Spinal cord (tissue), 10 donors: ENCODE data around the gene SSH2. TPM values are rescaled to one million over a fixed set of nuclear protein-coding genes. Genes with fewer than 3 reads are reported as not detected.

ENCODE experiments used
- DNase-seq, 6 donors: peaks; one replicate each; pipeline versions ENCODE4 v3.0.0 to v3.0.0-alpha.2; 2013 to 2015; ENCODE audit warnings: low spot score in 6 of 6, low read depth in 4 of 6
- H3K27ac ChIP-seq: one replicate; pipeline ENCODE4 v1.5.1; 2013; ENCODE audit warnings: low read depth, low read length, control low read depth
- H3K27me3 ChIP-seq: one replicate; pipeline ENCODE4 v1.6.1; 2013; ENCODE audit warnings: low read length; ENCODE audit not compliant: control insufficient read depth, insufficient read depth
- H3K36me3 ChIP-seq: one replicate; pipeline ENCODE4 v1.6.1; 2013; ENCODE audit warnings: low read length; ENCODE audit not compliant: control insufficient read depth, insufficient read depth
- H3K4me1 ChIP-seq: one replicate; pipeline ENCODE4 v1.6.1; 2013; ENCODE audit warnings: low read length; ENCODE audit not compliant: control insufficient read depth, insufficient read depth
- H3K4me3 ChIP-seq: one replicate; pipeline ENCODE4 v1.5.1; 2013; ENCODE audit warnings: low read depth, low read length, control low read depth
- H3K9me3 ChIP-seq: one replicate; pipeline ENCODE4 v1.6.1; 2013; ENCODE audit warnings: low read length; ENCODE audit not compliant: control insufficient read depth, insufficient read depth
- WGBS: methylation state at CpG from one replicate; pipeline ENCODE4 v1.1.5; 2013; ENCODE audit warnings: missing lambda C conversion rate; ENCODE audit not compliant: insufficient coverage; 5-methylcytosine and 5-hydroxymethylcytosine counted together
- polyA plus RNA-seq, 2 donors: library from polyadenylated mRNA; unstranded; fragments of 120-200 nt; gene quantifications; one replicate each; pipeline ENCODE4 v1.2.1, GENCODE V29; 2013; ENCODE audit not compliant: insufficient read length in 2 of 2
- total RNA-seq, 2 donors: library from RNA; depleted of rRNA in 1 of 2; stranded (reverse); fragments of 120-200 nt in 1 of 2; fragments of >200 nt in 1 of 2; gene quantifications; one replicate each; pipeline versions ENCODE4 v1.2.3 to v1.2.4, GENCODE V29; 2013 to 2014
- donor health status: healthy.

SSH2 gene
- total and polyA plus RNA-seq, 4 donors = 22.5 to 26.6 (median 23.4) TPM

DNA sequence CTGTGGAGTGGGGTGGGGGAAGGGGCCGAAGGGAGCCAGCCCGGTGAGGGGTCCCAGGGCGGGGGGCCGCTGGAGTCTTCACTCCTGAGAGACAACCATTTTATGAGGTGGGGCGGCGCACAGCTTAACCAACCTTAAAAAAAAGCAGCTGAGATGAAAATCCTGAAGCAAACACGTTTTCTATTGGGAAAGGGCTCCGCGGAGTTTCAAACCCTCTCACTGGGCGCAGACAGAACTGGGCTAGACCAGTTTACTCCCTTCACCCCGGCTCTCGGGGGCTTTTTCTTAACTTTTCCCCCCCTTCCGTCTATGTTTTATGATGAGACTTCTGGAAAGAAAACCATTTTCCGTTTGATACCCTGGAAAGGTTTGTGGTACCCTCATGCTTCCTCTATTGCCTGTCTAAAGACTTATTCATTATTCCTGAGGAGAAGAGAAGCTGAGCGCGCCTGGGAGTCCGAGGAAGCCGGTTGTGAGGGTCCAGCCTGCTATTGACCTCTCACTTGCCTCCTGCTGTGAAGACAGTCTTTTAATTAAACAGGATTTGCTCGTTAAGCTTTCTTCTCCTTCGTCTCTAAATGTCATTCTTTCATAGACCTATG lies 482 bp upstream of the SSH2 start:
- peak overlapping the region; percentile 89 for H3K27ac ChIP-seq
- H3K4me3 ChIP-seq = peak overlapping the region; percentile 89
- no peaks in the 10 kb centered on the region for H3K27me3 ChIP-seq
- H3K36me3 ChIP-seq = no peaks in the 10 kb centered on the region
- peaks cover 10% of the 10 kb centered on the region for H3K4me1 ChIP-seq
- 0% methylated on average over 5 of the region's 20 CpGs for WGBS
- no peaks in the 10 kb centered on the region for H3K9me3 ChIP-seq
- DNase-seq = peak in 3 of 6 donors; percentile 7 to 54 (median 13)

DNA sequence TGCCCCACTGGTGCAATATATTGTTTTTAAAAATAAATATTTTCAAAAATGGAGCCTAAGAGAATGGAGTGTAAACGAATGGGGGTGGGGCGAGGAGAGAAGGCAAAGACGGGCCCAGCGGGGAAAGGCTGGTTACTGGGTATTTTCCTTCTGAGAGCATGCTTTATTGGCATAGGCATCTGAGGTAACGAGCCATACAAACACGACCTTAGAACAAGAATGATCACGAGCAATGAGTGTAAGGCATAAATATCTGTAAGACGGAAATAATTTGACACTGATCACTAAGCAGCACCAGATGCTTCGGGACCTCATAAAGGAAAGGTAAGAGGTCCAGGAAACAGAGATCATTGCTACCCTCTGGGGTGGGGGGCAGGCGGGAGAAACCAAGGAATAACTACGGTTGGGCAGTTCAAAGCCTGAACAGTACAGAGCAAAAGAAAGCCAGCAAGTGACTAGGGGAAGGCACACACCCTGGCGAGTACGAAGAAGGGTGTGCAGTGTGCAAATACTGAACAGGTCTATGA lies 959 bp downstream of the SSH2 start:
- DNase-seq = peak in 3 of 6 donors; percentile 11 to 73 (median 49)
- Histone ChIP-seq H3K27ac (peak overlapping the region; percentile 89), H3K9me3 (no peaks in the 10 kb centered on the region), H3K4me3 (peak overlapping the region; percentile 89), H3K36me3 (no peaks in the 10 kb centered on the region), H3K27me3 (no peaks in the 10 kb centered on the region), H3K4me1 (peaks cover 10% of the 10 kb centered on the region)
- 0% methylated on average over 6 of the region's 13 CpGs for WGBS

DNA sequence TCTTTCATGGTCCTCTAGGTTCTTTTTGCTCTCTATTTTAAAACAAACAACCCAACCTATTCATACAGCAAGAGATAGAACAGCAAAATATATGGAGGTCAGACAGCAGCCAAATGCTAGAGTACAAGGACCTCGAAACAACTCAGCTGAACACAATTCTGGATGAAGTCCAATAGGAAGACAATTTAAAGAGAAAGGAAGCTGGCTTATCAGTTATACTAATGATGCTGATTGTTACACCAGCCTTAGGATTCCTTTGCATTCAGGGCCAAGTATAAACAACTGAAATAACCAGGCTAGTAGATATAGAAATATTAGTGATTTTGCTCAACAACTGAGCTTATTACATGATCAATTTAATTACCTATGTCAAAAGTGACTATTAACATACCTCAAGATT lies 2.5 kb downstream of the SSH2 start:
- H3K27me3 ChIP-seq = no peaks in the 10 kb centered on the region
- peak in 1 of 6 donors; percentile 23 for DNase-seq
- no peaks in the 10 kb centered on the region for H3K36me3 ChIP-seq
- 0% methylated on average over 1 of the region's 1 CpG for WGBS
- no peak overlapping the region for H3K4me3 ChIP-seq
- no peaks in the 10 kb centered on the region for H3K9me3 ChIP-seq
- H3K27ac ChIP-seq = no peak overlapping the region
- peaks cover 10% of the 10 kb centered on the region for H3K4me1 ChIP-seq

DNA sequence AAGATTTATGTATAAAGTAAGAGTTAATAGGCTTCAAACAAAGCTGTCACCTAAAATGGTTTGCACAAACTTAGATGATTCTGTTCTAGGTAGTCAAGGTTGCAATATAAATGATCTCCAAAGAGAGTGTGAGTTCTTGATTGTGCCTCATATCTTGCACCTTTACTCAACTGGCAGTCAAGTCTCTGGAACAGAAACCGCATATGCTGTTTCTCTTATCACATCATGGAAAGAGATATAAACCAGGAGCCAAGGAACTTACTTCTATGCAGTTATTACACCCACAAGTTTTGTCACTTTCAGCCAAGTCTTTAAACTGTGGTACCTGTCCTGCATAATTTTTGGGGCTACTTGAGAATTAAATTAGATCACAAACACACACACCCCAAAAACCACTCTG lies 5.2 kb downstream of the SSH2 start:
- H3K9me3 ChIP-seq = no peaks in the 10 kb centered on the region
- 83% methylated on average over 1 of the region's 1 CpG for WGBS
- H3K4me1 ChIP-seq = peaks cover 6% of the 10 kb centered on the region
- DNase-seq = no peak
- H3K36me3 ChIP-seq = no peaks in the 10 kb centered on the region
- no peak overlapping the region for H3K4me3 ChIP-seq
- H3K27me3 ChIP-seq = no peaks in the 10 kb centered on the region
- H3K27ac ChIP-seq = no peak overlapping the region

DNA sequence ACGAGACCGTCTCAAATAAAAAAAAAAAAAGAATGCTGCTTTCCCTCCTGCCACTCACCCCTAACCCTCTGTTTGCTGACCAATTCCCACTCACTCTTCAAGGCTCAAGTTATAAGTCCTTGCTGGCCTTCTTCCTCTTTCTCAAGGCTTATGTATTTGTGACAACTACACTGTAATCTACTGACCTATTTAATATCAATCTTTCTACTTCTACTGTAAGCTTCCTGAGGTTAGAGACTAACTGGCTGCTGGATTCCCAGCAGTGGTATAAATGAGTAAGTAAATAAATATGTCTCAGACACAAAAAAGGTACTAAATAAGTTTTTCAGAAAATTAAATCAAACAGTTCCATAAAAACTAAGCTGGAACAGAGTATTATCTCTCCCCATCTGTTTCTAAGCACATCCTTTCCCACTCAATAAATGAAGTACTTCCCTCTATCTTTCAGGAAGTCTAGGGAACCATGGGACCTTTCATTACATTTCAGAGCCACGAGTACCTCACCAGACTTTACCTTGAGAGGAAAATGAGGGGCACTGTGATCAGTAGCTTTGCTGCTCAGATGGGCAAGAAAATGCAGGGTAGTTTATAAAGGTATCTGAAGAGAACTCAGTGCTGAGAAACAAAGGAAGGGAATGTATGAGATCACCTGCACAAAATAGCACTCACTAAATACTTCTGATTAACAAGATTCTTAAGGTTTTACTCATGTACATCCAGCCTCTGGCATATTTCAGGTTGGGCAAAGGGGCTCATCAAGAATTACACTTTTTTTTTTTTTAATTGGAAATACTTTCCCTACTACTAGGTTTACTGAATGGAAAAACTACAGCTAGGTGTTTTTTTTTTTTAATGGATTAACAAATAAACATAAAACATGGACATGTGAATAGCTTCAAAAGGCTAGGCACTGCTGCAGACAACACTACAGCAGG lies 10.8 kb downstream of the SSH2 start:
- Histone ChIP-seq H3K27me3 (no peaks in the 10 kb centered on the region), H3K4me3 (no peak overlapping the region), H3K4me1 (no peaks in the 10 kb centered on the region), H3K36me3 (no peaks in the 10 kb centered on the region), H3K27ac (no peak overlapping the region), H3K9me3 (no peaks in the 10 kb centered on the region)
- DNase-seq = no peak
- WGBS = no CpG with 5 or more reads among the region's 3 CpGs

DNA sequence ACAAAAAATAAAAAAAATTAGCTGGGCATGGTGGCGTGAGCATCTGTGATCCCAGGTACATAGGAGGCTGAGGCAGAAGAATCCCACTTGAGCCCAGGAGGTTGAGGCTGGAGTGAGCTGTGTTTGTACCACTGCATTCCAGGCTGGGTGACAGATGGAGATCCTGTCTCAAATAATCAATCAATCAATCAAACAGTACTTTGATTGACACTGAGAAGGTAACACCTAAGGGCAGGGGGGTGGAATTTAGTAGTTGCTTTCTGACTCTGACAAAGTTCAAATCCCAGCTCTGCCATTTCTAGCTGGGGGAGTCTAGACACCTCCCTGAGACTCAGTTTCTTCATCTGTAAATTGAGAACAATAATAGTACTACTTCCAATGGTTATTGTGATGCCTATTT lies 12.0 kb downstream of the SSH2 start:
- H3K27me3 ChIP-seq = no peaks in the 10 kb centered on the region
- no peaks in the 10 kb centered on the region for H3K36me3 ChIP-seq
- H3K9me3 ChIP-seq = no peaks in the 10 kb centered on the region
- H3K4me1 ChIP-seq = no peaks in the 10 kb centered on the region
- DNase-seq = no peak
- H3K4me3 ChIP-seq = no peak overlapping the region
- H3K27ac ChIP-seq = no peak overlapping the region
- WGBS = no CpG with 5 or more reads among the region's 1 CpG

DNA sequence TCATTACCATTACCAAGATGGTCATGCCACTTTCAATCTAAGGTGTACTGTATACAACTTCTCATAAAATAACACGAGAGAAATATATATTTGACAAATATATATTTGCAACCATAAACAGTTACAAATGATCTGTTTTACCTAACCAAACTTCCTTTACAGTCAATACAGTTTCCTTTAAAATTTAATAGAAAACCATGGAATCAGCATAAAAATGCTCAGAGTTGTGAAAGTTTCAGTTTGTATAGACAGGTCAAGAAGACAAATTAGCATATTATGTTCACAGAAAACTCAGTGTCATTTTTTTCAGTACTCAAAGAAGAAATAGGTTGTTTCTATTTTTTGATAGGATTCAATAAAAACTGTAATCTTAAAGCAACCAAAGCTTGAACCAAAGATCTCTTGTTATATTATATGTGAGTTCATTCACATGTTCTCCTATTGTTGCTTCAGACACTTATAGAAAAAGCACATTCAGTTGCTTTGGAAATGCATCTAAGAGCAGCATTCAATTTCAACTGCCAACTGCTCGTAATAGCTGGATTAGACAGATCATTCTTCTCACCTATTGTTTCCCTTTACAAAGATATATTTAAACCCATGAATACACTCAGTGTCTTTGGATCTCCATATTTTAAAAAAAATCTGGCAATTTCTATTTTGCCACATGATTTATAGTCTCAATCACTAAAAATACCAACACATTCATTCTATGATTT lies 15.1 kb downstream of the SSH2 start:
- peak in 2 of 6 donors; percentile 25 to 30 for DNase-seq
- H3K27me3 ChIP-seq = no peaks in the 10 kb centered on the region
- no peaks in the 10 kb centered on the region for H3K9me3 ChIP-seq
- no peaks in the 10 kb centered on the region for H3K4me1 ChIP-seq
- no peak overlapping the region for H3K4me3 ChIP-seq
- H3K36me3 ChIP-seq = no peaks in the 10 kb centered on the region
- WGBS = 30% methylated on average over 1 of the region's 2 CpGs
- no peak overlapping the region for H3K27ac ChIP-seq

DNA sequence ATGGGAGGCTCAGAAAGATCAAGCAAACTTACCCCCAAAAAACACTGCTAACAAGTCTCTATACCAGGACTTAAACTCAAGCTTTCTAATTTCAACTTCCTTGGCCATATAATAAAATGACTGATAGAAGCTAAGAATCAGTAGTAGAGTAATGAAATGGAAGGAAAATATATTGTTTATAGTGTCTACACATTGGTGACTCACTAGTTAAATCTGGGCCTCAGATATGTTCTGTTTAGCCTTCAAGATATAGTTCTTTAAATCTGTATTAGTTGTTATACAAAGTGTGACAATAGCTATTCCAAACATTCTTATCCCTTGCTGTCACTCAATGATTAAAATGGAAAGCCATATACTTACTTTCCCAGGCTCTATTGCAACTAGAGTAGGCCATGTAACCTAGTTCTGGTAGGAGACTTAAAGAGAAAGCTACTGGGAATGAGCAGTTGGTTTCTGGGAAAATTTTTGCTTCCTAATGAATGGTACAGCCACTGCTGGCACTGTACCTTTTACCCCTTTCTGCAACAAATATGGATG lies 18.3 kb downstream of the SSH2 start:
- no peak for DNase-seq
- no peaks in the 10 kb centered on the region for H3K36me3 ChIP-seq
- H3K27me3 ChIP-seq = no peaks in the 10 kb centered on the region
- H3K4me3 ChIP-seq = no peak overlapping the region
- H3K4me1 ChIP-seq = no peaks in the 10 kb centered on the region
- H3K9me3 ChIP-seq = no peaks in the 10 kb centered on the region
- H3K27ac ChIP-seq = no peak overlapping the region

DNA sequence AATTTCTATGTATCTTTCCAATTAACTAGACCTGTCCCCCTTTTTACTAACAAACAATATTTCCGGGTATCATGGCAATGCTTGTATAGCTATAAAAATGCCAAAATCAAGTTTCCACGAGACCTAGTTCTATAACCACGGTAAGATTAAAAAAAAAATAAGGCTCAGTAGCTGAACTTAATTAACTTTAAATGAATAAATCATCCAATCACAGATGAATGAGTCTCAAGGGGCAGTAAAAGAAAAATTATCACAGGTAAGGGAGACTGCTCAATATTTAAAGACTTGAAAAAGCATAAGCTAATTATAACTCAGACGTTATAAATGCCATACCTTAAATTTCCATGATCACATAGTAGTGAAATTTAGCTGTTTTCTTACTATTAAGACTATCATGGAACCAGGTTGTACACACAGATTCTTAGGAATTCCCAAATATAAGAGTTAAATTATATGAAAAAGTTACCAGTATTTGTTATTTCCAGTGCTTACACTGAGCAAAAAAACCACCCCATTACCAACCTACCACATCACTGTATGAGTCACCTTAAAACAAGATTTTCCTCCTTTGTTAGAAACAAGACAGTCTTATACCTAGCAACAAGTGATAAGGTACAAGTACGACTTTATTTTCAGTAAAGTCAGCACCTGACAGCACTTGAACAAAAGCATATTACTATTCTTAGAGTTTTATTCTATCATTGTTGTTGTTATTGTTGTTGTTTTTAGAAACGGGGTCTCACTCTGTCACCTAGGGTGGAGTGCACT lies 20.6 kb downstream of the SSH2 start:
- no peak overlapping the region for H3K4me3 ChIP-seq
- peaks cover 2% of the 10 kb centered on the region for H3K9me3 ChIP-seq
- WGBS = 100% methylated on average over 1 of the region's 6 CpGs
- H3K4me1 ChIP-seq = no peaks in the 10 kb centered on the region
- peak in 1 of 6 donors; percentile 57 for DNase-seq
- no peaks in the 10 kb centered on the region for H3K27me3 ChIP-seq
- H3K36me3 ChIP-seq = no peaks in the 10 kb centered on the region
- no peak overlapping the region for H3K27ac ChIP-seq
